Osteocyte (in vitro differentiated cells): ENCODE data around the gene UBASH3A. TPM values are rescaled to one million over a fixed set of nuclear protein-coding genes. Genes with fewer than 3 reads are reported as not detected.

Experiments used
- DNase-seq: peaks from one replicate; pipeline ENCODE4 v3.0.0; 2021; ENCODE audit warnings: mixed read lengths; ENCODE audit not compliant: unreplicated experiment; ENCODE audit errors: extremely low spot score
- H3K27ac Mint-ChIP-seq: one replicate; pipeline ENCODE4 v1.8.0; 2021; ENCODE audit warnings: mild to moderate bottlenecking, mixed read lengths; ENCODE audit not compliant: unreplicated experiment
- H3K27me3 Mint-ChIP-seq: one replicate; pipeline ENCODE4 v1.8.0; 2021; ENCODE audit warnings: mixed read lengths; ENCODE audit not compliant: unreplicated experiment
- H3K36me3 Mint-ChIP-seq: one replicate; pipeline ENCODE4 v1.8.0; 2021; ENCODE audit warnings: mixed read lengths; ENCODE audit not compliant: unreplicated experiment
- H3K4me1 Mint-ChIP-seq: one replicate; pipeline ENCODE4 v1.8.0; 2021; ENCODE audit warnings: mixed read lengths; ENCODE audit not compliant: unreplicated experiment
- H3K4me3 Mint-ChIP-seq: one replicate; pipeline ENCODE4 v1.8.0; 2021; ENCODE audit warnings: mild to moderate bottlenecking, moderate library complexity, mixed read lengths; ENCODE audit not compliant: unreplicated experiment
- H3K9me3 Mint-ChIP-seq: one replicate; pipeline ENCODE4 v1.8.0; 2021; ENCODE audit warnings: mixed read lengths; ENCODE audit not compliant: unreplicated experiment
- CTCF ChIP-seq: fragments of 200-600 bp; sonication (generic); IDR thresholded peaks from 2 replicates; pipeline ENCODE4 v1.5.0; 2021; ENCODE audit warnings: antibody characterized with exemption, mild to moderate bottlenecking, moderate library complexity
- total RNA-seq: library from RNA; stranded (reverse); gene quantifications from 2 replicates; pipeline ENCODE4 v1.2.1, GENCODE V29; 2021

UBASH3A gene
- total RNA-seq, 1 donor from 2014 or later: not detected

- no peak for DNase-seq
- no peak for TF ChIP-seq CTCF
- H3K4me3 Mint-ChIP-seq: no peak overlapping the region
- peaks cover 7% of the 10 kb centered on the region for H3K27me3 Mint-ChIP-seq
- peaks cover 25% of the 10 kb centered on the region for H3K4me1 Mint-ChIP-seq
- H3K36me3 Mint-ChIP-seq: no peaks in the 10 kb centered on the region
- no peak overlapping the region for H3K27ac Mint-ChIP-seq
- H3K9me3 Mint-ChIP-seq: no peaks in the 10 kb centered on the region
Measured at GRCh38 chr21:42400525-42400924, 3.2 kb upstream of the UBASH3A start.

GRCh38 chr21:42401154-42401553 is 2.5 kb upstream of the UBASH3A start:
- TF ChIP-seq CTCF: no peak
- Mint-ChIP-seq H3K4me3 (no peak overlapping the region), H3K4me1 (peaks cover 20% of the 10 kb centered on the region), H3K36me3 (no peaks in the 10 kb centered on the region), H3K27ac (no peak overlapping the region), H3K27me3 (peaks cover 9% of the 10 kb centered on the region), H3K9me3 (no peaks in the 10 kb centered on the region)
- no peak for DNase-seq

DNA sequence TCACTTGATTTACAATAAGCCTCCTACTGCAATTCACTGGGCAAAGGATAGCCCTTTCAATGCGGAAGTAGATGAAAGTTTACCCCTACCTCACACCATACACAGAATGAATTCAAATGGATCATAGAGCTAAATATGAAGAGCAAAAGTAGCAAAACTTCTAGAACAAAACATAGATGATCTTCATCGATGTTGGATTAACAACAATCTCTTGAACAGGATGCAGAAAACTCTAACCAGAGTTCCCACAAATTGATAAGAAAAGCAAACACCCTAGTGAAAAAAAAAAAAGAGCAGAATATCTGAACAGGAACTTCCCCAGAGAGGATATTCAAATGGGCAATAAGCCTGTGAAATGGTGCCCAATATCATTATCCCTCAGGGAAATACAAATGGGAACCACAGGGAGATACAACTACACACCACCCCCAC is 1.9 kb upstream of the UBASH3A start:
- H3K4me3 Mint-ChIP-seq: no peak overlapping the region
- H3K27ac Mint-ChIP-seq: no peak overlapping the region
- no peaks in the 10 kb centered on the region for H3K9me3 Mint-ChIP-seq
- H3K4me1 Mint-ChIP-seq: peaks cover 20% of the 10 kb centered on the region
- H3K36me3 Mint-ChIP-seq: no peaks in the 10 kb centered on the region
- no peak for DNase-seq
- peaks cover 12% of the 10 kb centered on the region for H3K27me3 Mint-ChIP-seq
- TF ChIP-seq CTCF: no peak

- H3K4me1 Mint-ChIP-seq: peaks cover 14% of the 10 kb centered on the region
- no peak overlapping the region for H3K27ac Mint-ChIP-seq
- H3K4me3 Mint-ChIP-seq: no peak overlapping the region
- no peaks in the 10 kb centered on the region for H3K9me3 Mint-ChIP-seq
- H3K36me3 Mint-ChIP-seq: no peaks in the 10 kb centered on the region
- H3K27me3 Mint-ChIP-seq: peaks cover 26% of the 10 kb centered on the region
- no peak for DNase-seq
- no peak for TF ChIP-seq CTCF
Measured at GRCh38 chr21:42404539-42404938, 837 bp downstream of the UBASH3A start.

GRCh38 chr21:42405064-42406013 is 1.6 kb downstream of the UBASH3A start:
- Mint-ChIP-seq H3K4me3 (no peak overlapping the region), H3K27ac (no peak overlapping the region), H3K9me3 (no peaks in the 10 kb centered on the region), H3K27me3 (peaks cover 31% of the 10 kb centered on the region), H3K4me1 (peaks cover 13% of the 10 kb centered on the region), H3K36me3 (no peaks in the 10 kb centered on the region)
- no peak for DNase-seq
- TF ChIP-seq CTCF: no peak
